ENCODE measurements around the gene P2RX1.
A peak's percentile ranks its signal among the peaks of the same experiment; 100 is the strongest.

P2RX1 gene

DNA sequence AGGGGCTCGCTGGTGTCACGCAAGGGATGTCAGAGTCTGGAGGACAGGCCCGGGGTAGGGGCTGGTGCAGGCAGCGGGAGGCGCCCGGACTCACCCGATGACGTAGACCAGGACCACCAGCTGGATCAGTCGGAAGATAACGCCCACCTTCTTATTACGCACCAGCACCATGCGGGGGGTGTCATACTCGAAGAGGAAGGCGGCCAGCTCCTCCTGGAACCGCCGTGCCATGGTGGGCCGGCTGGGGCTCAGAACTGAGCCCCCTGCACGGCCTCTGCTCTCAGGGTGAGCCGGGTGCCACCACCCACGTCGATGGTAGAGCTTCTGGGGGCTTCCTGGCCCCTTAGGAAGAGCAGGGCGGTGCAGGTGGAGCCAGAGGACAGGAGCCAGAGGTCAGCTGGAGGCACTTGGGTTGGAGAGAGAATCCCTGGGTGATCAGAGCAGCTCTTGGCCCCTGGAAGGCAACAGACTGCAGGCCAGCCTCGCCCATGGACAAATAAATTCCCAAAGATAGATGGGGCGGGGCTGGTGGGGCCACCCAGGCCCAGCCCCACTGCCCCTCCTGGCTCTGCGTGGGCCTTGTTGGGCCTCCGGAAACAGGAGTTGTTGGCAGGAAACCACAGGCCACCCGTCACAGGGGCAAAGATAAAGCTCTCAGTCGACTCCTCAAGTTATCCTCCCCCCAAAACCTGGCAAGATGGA, at the start of gene P2RX1:
Gene P2RX1 (minus strand): TSS at position 471 of the 702 bp plus-strand sequence. CDS start 240 bp downstream, at position 231.
- no peak for DNase-seq (ENCODE audit: low read depth in 3 of 3, low spot score in 1 of 3)

GRCh38 chr17:3965118-3965800, 49.0 kb upstream of the P2RX1 start:
- peak; percentile 22 to 39 (median 29) for DNase-seq (ENCODE audit: low read depth in 3 of 3, low spot score in 1 of 3)

DNA sequence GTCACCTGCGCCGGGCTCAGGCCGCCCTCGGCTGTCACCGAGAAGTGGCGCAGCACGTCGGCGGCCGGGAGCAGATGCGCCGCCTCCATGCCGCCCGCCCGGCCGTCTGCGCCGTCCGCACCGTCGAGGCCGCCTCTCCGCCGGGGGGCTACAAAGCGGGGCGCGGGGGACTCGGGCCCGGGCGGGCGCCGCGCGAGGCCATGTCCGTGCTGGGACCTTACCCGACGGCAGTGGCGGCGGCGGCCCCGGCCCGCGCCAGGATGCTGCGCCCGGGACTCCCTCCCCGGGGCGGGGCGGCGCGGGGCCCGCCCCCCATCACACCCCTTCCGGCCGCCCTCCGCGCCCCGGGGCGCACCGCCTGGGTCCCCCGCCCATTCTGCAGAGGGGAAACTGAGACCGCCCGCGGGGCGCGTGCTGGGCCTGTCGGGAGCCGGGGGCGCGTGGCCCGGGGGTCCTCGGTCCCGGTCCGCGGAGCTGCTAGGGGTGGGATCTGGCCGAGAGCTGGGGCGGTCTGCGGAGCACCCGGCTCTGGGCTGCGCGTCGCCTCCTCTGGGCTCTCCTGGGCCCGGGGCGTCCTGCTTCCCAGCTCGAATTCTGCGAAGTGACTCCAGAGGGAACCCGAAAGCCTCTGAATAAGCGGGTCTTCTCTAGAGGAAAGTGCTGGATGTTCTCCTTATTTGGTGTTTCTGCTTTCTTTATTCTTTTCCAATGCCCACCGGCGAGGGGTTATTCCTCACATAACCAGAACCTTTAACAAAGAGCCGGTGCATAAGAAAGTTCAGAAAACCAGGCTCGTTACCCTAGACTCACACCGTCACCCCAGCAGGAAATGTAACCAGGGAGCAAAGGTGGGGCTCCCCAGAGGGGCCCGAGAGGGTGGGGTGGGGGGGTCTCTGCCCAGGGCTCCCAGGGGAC, 48.2 kb upstream of the P2RX1 start, which contains the start of gene ATP2A3:
Gene ATP2A3 (minus strand): TSS at position 235 of the 915 bp plus-strand sequence. CDS start 146 bp downstream, at position 89.
- DNase-seq (ENCODE audit: low read depth in 3 of 3, low spot score in 1 of 3), result peak in 2 of 3 donors; percentile 45 to 59

- peak; percentile 26 to 36 (median 30) for DNase-seq (ENCODE audit: low read depth in 3 of 3, low spot score in 1 of 3)
Observed at GRCh38 chr17:3963237-3964201, 47.3 kb upstream of the P2RX1 start.

GRCh38 chr17:3962965-3963236, 46.6 kb upstream of the P2RX1 start:
- DNase-seq (ENCODE audit: low read depth in 3 of 3, low spot score in 1 of 3), result no peak

GRCh38 chr17:3962217-3962964, 46.1 kb upstream of the P2RX1 start:
- no peak for DNase-seq (ENCODE audit: low read depth in 3 of 3, low spot score in 1 of 3)

DNA sequence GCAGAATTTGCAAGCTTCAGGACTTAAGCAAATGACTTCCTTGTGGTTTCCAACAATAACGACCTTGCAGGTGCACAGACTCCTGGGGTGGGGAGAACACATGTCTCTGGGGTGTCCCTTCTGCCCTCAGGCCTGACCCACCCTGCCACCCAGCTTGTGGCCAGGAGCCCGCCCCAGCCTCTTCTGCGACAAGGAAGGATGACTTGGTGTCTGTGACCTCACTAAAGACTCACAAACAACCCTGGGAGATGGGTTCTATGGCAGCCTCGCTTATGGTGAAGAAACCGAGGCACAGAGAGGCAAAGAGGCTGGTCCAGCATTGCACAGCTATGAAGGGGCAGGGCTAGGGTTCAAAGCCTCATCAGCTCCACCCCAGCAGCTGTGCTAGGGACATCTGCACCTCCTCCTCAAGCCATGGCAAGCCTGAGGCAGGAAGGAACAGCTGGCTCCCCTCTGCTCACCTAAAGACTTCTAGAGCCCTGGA, 45.3 kb upstream of the P2RX1 start:
- no peak for DNase-seq (ENCODE audit: low read depth in 3 of 3, low spot score in 1 of 3)

- no peak for DNase-seq (ENCODE audit: low read depth in 3 of 3, low spot score in 1 of 3)
Observed at GRCh38 chr17:3960764-3961163, 44.5 kb upstream of the P2RX1 start.

- DNase-seq (ENCODE audit: low read depth in 3 of 3, low spot score in 1 of 3), result no peak
Observed at GRCh38 chr17:3959921-3960601, 43.8 kb upstream of the P2RX1 start.

DNA sequence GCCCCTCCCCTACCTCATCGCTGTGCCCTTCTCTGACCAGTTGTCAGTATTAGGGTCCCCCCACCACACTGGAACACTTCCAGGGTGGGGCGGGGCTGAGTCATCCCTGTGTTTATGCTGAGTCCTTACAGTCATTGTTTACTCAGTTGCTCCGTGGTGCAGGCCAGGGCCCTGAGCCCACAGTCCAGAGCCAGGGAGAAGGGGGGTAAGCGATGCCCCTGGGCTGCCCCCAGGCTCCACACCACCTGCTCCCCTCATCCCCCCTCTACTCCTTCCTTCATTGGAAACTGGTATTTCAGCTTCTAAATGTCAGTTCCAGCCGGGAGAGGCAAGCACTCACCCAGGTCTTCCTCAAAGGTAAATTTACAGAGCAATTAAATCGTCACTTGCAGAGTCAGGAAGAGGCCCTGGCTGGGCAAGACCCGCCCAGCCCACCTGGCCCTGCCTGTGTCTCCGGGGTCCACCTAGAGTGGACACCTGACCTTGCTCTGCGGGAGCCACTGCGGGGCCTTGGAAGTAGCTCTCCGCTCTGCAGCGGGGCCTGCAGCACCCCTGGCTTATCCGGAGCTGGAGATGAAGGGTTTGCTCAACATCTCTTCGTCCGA, 43.1 kb upstream of the P2RX1 start:
- no peak for DNase-seq (ENCODE audit: low read depth in 3 of 3, low spot score in 1 of 3)

GRCh38 chr17:3957735-3958599, 41.7 kb upstream of the P2RX1 start:
- no peak for DNase-seq (ENCODE audit: low read depth in 3 of 3, low spot score in 1 of 3)

- no peak for DNase-seq (ENCODE audit: low read depth in 3 of 3, low spot score in 1 of 3)
Observed at GRCh38 chr17:3956983-3957382, 40.7 kb upstream of the P2RX1 start.

DNA sequence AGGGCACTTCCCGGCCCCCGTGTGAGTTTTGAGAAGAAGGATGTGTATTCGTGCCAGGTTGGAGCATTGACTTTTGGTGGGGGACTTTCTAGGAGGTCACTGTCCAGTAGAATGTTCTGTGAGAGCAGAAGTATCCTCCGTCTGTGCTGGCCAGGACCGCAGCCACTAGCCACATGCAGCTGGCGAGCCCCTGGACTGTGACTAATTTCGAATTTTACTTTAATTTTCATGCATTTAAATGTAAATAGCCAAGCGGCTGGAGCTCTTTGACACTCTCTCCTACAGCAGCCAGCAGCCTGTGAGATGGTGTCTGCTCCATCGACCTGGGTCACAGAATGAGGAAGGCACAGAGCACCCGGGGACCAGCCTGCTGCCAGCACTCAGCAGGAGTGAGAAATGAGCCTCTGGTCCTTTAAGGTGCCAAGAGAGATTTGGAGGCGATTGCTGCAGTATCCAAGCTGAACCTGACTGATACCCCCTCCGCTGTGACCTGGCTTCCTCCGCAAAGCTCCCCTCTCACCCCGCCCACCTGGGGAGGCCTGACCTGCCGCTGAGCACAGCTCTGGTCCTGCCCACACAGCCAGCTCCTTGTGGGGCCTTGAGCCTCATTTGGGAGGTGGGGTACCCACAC, 40.2 kb upstream of the P2RX1 start:
- no peak for DNase-seq (ENCODE audit: low read depth in 3 of 3, low spot score in 1 of 3)

- DNase-seq (ENCODE audit: low read depth in 3 of 3, low spot score in 1 of 3), result no peak
Observed at GRCh38 chr17:3955673-3955988, 39.4 kb upstream of the P2RX1 start.

- no peak for DNase-seq (ENCODE audit: low read depth in 3 of 3, low spot score in 1 of 3)
Observed at GRCh38 chr17:3954976-3955672, 38.9 kb upstream of the P2RX1 start.

DNA sequence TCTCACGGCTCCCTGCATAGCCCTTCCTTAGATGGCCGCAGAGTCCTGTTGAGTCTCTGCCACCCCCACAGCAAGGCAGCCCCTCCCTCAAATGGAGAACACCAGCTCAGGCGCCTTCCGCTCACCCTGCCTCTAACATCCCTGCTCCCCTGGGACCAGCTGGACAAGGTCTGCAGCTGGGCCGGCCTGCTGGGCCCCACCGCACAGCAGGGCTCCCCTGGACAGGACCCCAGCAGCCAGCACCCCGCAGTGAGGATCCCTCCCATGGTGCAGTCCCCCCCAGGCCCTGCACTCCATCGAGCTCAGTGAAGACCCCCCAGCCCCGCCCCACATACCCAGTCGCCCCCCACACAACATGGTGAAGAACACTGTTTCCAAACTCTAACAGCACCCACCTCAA, 37.8 kb upstream of the P2RX1 start:
- no peak for DNase-seq (ENCODE audit: low read depth in 3 of 3, low spot score in 1 of 3)

- no peak for DNase-seq (ENCODE audit: low read depth in 3 of 3, low spot score in 1 of 3)
Observed at GRCh38 chr17:3953542-3953941, 37.3 kb upstream of the P2RX1 start.
